IMR-90 (cell line): Measurements from ENCODE around the gene TMEM19.

Experiments
- CEBPB ChIP-seq: IDR thresholded peaks from 2 replicates; pipeline ENCODE4 v1.6.1; 2012; ENCODE audit warnings: low read depth, low read length, improper control_type of control experiment
- MAFK ChIP-seq: IDR thresholded peaks from 2 replicates; pipeline ENCODE4 v1.6.1; 2012; ENCODE audit warnings: low read depth, low read length, improper control_type of control experiment
- POLR2A ChIP-seq: IDR thresholded peaks from 2 replicates; pipeline ENCODE4 v1.6.1; 2012; ENCODE audit warnings: mild to moderate bottlenecking, low read depth, low read length
- RAD21 ChIP-seq: IDR thresholded peaks from 2 replicates; pipeline ENCODE4 v1.6.1; 2012; ENCODE audit warnings: low read length, improper control_type of control experiment
- RCOR1 ChIP-seq: IDR thresholded peaks from 2 replicates; pipeline ENCODE4 v1.6.1; 2012; ENCODE audit warnings: mild to moderate bottlenecking, low read length, improper control_type of control experiment; ENCODE audit not compliant: insufficient replicate concordance
- SMC3 ChIP-seq: fragments of 150-350 bp; IDR thresholded peaks from 2 replicates; pipeline ENCODE4 v1.6.1; 2016; ENCODE audit warnings: low read depth, mild to moderate bottlenecking, antibody characterized with exemption, low read length, moderate library complexity
- TF ChIP-seq, protein P1 (sequence below): conservative IDR thresholded peaks from 2 replicates; pipeline ENCODE4 v1.5.1; 2012; ENCODE audit warnings: mild to moderate bottlenecking, low read depth, low read length, improper control_type of control experiment
- TF ChIP-seq, protein P2 (sequence below): fragments of 150-350 bp; IDR thresholded peaks from 2 replicates; pipeline ENCODE4 v1.6.1; 2017; ENCODE audit warnings: mild to moderate bottlenecking, antibody characterized with exemption, low read length, low read depth
- TF ChIP-seq, protein P3 (sequence below): fragments of 150-350 bp; IDR thresholded peaks from 2 replicates; pipeline ENCODE4 v1.6.1; 2016; ENCODE audit warnings: low read depth, mild to moderate bottlenecking, low read length, moderate library complexity, borderline replicate concordance

DNA sequence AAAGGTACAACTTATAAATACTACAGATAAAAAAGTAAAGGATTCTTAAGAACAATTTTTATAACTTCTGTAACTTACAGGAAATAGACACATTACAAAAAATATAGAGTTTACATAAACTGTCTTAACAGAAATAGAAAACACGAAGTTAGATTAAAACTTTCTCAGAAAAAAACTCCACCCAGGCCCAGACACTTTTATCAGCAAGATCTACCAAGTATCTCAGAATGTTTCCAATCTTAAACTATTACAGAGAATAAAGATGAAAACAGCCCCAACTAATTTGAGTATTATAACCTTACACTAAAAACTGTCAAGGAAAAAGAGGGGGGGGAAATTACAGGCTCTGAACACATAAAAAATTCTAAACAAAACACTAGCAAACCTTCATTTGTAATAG is 30.4 kb upstream of the TMEM19 start:
- TF ChIP-seq CEBPB (no peak), SMC3 (no peak), RAD21 (no peak), RCOR1 (no peak), POLR2A (no peak), MAFK (no peak)
- TF ChIP-seq, protein P1, sequence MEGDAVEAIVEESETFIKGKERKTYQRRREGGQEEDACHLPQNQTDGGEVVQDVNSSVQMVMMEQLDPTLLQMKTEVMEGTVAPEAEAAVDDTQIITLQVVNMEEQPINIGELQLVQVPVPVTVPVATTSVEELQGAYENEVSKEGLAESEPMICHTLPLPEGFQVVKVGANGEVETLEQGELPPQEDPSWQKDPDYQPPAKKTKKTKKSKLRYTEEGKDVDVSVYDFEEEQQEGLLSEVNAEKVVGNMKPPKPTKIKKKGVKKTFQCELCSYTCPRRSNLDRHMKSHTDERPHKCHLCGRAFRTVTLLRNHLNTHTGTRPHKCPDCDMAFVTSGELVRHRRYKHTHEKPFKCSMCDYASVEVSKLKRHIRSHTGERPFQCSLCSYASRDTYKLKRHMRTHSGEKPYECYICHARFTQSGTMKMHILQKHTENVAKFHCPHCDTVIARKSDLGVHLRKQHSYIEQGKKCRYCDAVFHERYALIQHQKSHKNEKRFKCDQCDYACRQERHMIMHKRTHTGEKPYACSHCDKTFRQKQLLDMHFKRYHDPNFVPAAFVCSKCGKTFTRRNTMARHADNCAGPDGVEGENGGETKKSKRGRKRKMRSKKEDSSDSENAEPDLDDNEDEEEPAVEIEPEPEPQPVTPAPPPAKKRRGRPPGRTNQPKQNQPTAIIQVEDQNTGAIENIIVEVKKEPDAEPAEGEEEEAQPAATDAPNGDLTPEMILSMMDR, result no peak
- TF ChIP-seq, protein P2, sequence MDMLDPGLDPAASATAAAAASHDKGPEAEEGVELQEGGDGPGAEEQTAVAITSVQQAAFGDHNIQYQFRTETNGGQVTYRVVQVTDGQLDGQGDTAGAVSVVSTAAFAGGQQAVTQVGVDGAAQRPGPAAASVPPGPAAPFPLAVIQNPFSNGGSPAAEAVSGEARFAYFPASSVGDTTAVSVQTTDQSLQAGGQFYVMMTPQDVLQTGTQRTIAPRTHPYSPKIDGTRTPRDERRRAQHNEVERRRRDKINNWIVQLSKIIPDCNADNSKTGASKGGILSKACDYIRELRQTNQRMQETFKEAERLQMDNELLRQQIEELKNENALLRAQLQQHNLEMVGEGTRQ, result no peak
- TF ChIP-seq, protein P3, sequence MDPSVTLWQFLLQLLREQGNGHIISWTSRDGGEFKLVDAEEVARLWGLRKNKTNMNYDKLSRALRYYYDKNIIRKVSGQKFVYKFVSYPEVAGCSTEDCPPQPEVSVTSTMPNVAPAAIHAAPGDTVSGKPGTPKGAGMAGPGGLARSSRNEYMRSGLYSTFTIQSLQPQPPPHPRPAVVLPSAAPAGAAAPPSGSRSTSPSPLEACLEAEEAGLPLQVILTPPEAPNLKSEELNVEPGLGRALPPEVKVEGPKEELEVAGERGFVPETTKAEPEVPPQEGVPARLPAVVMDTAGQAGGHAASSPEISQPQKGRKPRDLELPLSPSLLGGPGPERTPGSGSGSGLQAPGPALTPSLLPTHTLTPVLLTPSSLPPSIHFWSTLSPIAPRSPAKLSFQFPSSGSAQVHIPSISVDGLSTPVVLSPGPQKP, result no peak
